Endothelial cell of hepatic sinusoid (primary cell): Measurements from ENCODE around the gene ARL4A.

Experiments
- in situ Hi-C: cut with HindIII; loops from 2 replicates; pipeline ENCODE4 v1.10.0; 2017; ENCODE audit warnings: low sequenced_read_pairs

ARL4A gene

GRCh38 chr7:12722636-12723605 lies 35.5 kb downstream of the ARL4A start:
- in situ Hi-C loops: no loop called here

- in situ Hi-C loops: no loop called here
These were observed 38.3 kb downstream of the ARL4A start for GRCh38 chr7:12725575-12726316.

- in situ Hi-C loops: no loop called here
These were observed 39.5 kb downstream of the ARL4A start for GRCh38 chr7:12726908-12727307.

GRCh38 chr7:12727455-12728191 lies 40.2 kb downstream of the ARL4A start:
- in situ Hi-C loops: no loop called here

GRCh38 chr7:12728192-12728538 lies 40.7 kb downstream of the ARL4A start:
- in situ Hi-C loops: no loop called here

- in situ Hi-C loops: no loop called here
These were observed 41.7 kb downstream of the ARL4A start for GRCh38 chr7:12729112-12729511.

- in situ Hi-C loops: no loop called here
These were observed 43.1 kb downstream of the ARL4A start for GRCh38 chr7:12730523-12730922.

GRCh38 chr7:12731214-12731656 lies 43.8 kb downstream of the ARL4A start:
- in situ Hi-C loops: no loop called here

GRCh38 chr7:12731775-12732174 lies 44.3 kb downstream of the ARL4A start:
- in situ Hi-C loops: no loop called here

- in situ Hi-C loops: no loop called here
These were observed 45.0 kb downstream of the ARL4A start for GRCh38 chr7:12732428-12732827.

GRCh38 chr7:12735923-12736322 lies 48.5 kb downstream of the ARL4A start:
- in situ Hi-C loops: no loop called here

- in situ Hi-C loops: no loop called here
These were observed 49.9 kb downstream of the ARL4A start for GRCh38 chr7:12737373-12737772.

- in situ Hi-C loops: no loop called here
These were observed 50.4 kb downstream of the ARL4A start for GRCh38 chr7:12737836-12738235.

GRCh38 chr7:12738665-12739064 lies 51.2 kb downstream of the ARL4A start:
- in situ Hi-C loops: no loop called here
